SW 1271 (cell line): ENCODE results near the gene PFKFB4.
A peak's percentile ranks its signal among the peaks of the same experiment; 100 is the strongest.
"Not testable (repeated sequence)": the region's sequence is repeated elsewhere in the genome, so short reads cannot be mapped to it uniquely, and the experiment has no call there.

Experiments
- DNase-seq, 2 experiments: peaks; one replicate each; lab custom pipeline; 2025; lab: John Stamatoyannopoulos, UW

The PFKFB4 gene

DNA sequence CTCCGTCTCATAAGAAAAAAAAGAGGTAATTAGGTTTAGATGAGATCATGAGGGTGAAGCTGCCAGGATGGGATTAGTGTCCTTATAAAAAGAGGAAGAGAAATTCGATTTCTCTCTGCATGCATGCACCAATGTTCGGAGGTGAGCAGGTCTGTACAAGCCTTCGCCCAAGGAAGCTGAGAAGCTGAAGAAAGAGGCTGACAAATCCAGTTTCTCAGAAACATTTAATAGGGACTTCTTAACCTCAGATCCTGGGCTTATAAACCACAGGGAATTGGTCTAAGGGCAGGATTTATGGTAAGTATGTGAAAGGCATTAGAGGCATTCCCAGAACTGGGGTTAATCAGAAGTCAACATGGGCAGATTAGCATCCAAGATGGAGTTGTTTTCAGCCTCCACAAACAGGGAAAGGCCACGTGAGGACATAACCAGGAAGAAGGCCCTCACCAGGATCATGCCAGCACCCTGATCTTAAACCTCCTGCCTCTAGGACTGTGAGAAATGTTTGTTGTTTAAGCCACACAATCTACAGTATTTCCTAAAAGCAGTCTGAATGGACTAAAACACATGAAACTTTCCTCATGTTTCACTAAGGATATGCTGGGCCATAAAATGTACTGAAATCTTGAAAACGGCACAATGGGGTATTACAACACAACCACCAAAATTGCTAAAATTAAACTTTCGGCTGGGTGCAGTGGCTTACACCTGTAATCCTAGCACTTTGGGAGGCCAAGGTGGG is 64.0 kb downstream of the PFKFB4 start:
- no peak for DNase-seq

DNA sequence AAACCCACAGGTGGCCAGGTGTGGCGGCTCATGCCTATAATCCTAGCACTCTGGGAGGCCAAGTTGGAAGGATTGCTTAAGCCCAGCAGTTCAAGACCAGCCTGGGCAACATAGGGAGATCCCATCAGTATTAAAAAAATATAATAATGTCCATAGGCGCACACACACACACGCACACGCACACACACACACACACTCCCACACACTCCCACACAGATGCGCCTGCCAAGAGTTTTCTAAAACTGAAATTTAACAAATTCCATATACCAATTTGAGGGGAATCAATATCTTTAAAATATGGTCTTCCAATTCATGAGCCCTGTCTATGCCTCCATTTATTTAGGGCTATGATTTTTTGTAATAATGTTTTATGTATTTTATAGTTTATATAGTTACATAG is 69.7 kb downstream of the PFKFB4 start:
- no peak for DNase-seq

DNA sequence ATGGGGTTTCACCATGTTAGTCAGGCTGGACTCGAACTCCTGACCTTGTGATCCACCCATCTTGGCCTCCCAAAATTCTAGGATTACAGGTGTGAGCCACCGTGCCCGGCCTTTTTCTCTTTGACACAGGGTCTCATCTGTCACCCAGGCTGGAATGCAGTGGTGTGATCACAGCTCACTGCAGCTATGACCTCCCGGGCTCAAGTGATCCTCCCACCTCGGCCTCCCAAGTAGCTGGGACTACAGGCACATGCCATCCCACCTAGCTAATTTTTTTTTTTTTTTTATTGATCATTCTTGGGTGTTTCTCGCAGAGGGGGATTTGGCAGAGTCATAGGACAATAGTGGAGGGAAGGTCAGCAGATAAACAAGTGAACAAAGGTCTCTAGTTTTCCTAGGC is 73.8 kb downstream of the PFKFB4 start:
- not testable (repeated sequence) for DNase-seq

DNA sequence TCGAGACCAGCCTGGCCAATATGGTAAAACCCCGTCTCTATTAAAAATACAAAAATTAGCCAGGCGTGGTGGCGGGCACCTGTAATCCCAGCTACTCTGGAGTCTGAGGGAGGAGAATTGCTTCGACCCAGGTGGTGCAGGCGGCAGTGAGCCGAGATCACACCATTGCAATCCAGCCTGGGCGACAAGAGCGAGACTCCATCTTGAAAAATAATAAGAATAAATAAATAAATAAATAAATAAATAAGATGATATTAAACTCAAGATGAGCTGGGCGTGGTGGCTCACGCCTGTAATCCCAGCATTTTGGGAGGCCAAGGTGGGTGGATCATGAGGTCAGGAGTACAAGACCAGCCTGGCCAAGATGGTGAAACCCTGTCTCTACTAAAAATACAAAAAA is 75.7 kb downstream of the PFKFB4 start:
- DNase-seq: not testable (repeated sequence)

DNA sequence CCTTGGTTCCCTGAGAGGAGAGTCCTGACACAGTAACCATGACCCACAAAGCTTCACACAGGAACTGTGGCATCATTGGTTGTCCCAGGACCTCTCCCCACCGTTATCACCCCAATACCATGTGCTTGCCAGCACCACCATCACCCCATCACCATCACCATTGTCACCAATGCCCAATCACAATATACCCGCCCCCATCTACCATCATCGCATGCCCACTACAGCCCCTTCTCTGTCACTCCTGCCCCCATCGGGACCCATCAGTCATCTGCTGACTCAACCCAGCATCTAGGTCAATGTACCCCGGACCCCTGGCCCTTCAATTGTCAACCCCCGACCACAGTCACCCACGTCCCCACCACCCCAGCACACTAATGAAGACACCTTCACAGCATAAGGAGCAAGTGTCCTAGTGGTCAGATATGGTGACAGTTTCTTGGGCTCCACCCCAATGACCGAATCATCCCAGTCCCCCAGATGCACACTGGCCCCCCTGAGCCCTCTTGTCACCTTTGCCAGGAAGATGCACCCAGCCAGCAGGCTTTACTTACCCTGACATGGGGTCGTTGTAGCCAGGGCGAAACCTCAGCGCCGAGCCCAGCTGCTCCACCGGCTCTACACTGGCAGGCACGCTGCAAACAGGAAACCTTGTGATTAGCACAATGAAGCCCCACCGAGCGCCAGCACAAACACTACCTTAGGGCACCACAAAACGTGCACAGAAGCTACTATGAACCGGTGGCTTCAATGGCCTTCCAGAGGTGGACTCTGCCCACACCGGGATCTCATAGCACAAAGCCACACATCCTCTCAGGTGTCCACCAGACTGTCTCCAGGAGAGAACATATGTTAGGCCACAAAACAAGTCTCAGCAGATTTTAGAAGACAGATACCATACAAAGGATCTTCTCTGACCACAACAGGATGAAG is 77.7 kb downstream of the PFKFB4 start:
- DNase-seq: no peak

DNA sequence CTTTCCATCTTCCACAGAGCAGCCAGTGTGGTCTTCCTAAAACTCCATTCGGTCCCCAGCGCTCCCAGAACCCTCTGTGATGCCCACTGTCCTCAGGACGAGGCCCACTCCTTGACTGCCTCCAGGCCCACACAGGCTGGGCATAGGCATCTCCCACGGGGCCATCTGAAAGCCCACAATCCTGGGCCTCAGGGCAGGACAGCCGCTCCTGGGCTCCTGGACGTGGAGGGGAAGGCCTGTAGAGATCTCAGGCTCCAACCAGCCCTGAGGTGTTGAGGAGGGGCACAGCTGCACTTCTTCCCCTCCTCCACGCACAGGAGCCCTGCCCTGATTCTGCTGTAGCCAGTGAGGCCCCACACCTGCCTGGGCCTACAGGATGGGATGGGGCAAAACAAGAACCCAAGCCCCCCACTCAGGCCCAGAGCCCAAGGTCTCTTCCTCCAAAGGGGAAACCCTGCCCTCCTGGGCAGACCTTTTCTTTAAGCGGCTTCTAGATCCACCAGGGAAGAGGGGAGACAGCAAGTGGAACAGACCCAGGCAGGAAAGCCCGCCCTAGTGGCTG is 78.6 kb downstream of the PFKFB4 start:
- DNase-seq: no peak

DNA sequence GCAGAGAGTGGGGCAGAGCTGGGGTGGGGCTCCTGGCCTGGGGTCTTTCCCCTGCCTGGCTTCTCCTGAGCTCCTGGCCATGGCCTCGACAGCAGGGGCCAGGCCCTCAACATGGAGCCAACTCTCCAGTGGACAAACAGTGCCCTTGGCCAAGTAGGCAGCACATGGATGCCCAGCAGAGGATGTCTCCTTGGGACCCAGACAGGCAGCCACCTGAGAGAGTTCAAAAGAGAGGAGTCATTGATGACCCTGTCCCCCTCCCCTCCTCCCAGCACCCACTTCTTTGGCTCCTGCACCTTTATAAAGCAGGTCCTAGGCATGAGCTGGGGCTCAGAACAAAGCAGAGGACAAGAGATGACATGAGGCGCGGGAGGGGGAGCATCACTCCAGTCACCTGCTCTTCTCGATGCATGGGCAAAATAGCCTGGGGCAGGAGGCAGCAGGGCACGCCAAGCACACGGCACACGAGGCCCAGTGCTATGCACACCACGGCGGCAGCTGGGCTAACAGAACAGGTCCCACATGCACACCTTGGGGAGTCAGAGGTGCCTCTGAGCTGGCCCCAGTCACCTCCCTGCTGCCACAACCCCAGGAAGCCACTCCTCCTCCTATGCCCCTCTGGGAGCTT is 80.1 kb downstream of the PFKFB4 start:
- no peak for DNase-seq

DNA sequence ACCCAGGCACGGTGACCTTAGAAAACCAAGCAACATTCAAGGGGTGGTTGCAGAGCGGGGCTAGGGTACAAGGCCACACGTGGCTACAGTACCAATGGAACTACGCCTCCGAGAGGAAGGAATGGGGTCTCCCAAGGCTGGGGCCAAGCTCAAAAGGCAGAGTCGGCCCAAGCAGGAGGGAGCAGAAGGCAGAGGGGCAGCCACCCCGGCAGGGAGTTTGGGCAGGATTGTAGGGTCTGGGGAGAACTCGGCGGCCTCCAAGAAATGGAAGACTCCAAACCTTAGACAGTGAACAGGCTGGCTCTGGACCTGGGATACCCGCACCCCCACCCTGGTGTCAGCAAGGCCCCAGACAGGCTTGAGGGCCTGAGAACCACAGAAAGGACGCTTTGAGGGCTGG is 81.4 kb downstream of the PFKFB4 start:
- DNase-seq: no peak

DNA sequence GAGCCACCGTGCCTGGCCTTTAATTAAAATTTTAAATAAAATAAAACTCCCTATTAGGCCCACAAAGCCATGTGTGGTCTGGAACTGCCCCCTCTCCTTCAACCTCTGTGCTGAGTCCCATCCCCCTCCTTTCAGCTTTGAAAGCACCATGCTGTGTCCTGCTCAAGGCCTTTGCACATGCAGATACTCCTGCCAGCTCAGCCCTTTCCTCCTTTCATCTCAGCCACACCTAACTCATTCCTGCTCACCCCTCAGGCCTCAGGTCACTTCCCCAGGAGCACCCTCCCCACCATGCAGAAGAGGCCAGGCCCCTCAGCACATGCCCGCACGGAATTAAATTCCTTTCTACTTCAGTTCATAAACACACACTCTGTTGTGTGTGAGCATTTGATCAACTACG is 82.0 kb downstream of the PFKFB4 start:
- no peak for DNase-seq

DNA sequence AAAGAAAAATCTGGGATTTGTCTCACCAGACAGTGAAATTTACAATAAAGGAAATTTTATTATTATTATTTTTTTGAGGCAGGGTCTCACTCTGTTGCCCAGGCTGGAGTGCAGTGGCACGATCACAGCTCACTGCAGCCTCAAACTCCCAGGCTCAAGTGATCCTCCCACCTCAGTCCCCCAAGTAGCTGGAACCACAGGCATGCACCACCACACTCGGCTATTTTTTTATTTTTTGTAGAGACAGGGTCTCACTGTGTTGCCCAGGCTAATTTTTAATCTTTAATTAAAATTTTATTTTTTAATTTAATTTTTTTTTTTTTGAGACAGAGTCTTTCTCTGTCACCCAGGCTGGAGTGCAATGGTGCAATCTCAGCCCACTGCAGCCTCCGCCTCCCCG is 82.6 kb downstream of the PFKFB4 start:
- not testable (repeated sequence) for DNase-seq

DNA sequence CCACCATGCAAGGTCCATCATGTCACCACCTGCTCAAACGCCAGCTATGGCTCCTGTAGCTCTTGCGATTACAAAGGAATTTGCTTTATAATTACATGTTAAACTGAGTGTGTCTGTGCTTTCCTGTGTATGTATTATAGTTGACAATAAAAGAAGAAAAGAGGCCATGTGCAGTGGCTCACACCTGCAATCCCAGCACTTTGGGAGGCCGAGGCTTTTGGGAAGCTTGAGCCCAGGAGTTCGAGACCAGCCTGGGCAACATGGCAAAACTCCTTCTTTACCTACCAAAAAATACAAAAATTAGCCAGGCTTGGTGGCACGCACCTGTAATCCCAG is 83.0 kb downstream of the PFKFB4 start:
- DNase-seq: no peak

DNA sequence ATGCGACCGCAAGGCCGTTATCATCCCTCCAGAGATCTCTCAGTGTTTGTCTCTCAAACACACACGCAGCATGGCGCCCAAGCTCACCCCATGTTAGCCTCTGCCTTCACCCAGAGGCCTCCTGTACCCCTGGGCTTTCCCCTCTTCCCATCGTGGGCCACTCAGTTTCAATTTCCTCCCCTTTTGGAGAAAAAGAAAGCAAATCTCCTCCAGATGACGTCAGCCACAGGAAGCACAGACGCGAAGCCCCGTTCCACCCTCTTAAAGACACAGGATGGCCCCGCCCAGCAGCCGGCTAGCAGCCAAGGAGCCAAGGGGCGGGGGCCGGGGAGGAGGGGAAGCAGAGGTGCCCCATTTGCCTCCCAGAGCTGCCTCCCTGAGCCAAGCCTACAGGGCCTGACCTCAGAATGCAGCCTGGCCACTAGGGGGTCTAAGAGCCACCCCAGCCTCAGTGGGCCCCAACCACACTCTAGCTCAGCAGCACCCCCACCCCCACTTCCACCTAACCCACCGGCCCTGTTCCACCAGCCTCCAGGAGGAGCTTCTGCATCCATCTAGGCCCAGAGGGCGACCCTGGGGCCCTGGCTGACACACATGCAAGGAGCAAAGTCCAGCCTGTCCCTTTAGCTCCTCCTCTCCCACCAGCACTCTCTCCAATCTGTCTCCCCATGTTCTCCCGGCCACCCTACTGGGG is 83.5 kb downstream of the PFKFB4 start:
- peak; percentile 72 to 87 for DNase-seq

DNA sequence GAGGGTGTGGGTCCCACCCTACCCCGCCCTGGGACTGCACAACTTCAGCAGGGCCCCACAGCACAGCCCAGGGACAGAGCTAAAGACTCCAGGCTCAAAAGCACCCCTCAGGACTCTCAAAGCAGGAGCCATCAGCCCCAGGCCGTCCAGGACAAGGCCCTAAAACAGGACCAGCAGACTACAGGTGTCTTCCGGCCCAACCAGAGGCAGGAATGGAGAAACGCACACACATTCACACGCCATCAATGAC is 84.0 kb downstream of the PFKFB4 start:
- DNase-seq: no peak

DNA sequence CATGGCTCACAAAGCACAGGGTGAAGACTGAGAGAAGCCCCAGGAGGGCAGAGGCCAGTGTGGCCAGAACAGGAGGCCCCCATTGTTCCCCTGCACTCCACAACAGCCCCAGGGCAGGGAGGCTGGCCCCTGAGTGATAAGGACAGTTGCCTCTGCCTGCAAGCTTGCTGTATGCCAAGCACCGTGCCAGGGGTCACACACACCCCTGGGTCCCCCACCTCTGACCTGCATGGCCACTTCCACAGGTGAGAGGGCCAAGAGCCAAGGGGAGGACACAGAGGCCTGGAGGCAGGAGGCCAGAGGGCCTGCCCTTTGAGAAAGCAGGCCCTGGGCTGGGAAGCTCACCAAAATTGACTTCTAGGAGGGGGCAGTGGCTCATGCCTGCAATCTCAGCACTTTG is 86.3 kb downstream of the PFKFB4 start:
- DNase-seq: no peak

DNA sequence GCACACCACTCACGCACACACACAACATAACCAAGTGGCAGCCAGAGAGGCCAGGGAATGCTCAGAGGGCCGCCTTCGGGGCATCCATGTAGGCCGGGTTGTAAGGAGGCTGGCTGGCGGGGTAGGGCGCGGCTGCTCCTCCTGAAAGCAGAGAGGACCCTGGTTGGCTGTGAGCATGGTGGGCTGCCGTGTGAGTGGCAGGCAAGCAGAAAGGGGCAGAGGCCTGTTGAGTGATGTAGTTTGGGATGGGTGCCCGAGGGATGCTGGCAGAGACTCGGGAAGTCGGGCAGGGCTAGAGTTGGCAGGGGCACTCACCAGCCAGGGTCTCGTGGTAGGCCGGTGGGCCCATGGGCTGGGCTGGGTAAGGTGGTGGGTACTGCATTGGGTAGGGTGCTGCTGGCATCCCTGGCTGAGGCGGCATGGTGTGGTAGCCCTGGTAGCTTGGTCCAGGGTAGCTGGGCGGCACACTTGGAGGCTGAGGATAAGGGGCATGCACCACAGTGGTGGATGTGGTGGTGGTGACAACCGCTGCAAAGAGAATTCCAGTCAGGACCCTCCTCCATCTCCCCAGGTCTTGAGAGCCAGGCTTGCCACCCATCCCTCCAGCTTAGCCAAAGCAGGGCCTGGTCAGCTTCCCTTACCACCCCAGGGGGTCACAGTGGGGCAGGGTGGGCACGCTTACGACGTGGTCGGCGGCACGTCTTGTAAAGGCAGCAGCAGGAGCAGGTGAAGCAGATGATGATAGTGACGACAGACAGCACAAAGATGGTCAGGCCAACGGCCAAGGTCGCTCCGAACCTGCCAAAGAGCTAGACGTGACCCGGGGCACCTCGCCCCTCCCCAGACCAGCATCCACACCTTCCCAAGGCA is 87.3 kb downstream of the PFKFB4 start:
- DNase-seq: no peak

DNA sequence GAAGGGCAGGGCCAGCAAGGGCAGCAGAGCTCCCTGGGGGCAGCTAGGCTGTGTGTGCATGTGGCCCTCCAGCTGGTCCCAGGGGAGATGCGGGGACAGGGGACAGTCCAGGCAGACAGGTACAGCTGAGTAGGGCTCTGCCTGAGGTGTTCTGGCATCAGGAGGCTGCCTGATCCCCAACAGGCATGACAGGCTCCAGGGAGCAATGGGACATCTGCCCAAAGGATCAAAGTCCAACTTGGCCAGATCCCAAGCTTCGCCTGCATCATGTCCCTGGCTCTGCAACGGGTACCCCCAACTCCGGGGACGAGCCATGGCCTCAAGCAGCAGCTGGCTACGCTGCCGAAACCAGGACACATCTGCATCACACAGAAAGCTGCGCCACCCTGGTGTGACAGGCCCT is 88.3 kb downstream of the PFKFB4 start:
- DNase-seq: no peak
